Natural killer cell (primary cell): ENCODE data around the gene UBTD1. TPM values are rescaled to one million over a fixed set of nuclear protein-coding genes. Genes with fewer than 3 reads are reported as not detected.
"Not testable (repeated sequence)": the region's sequence is repeated elsewhere in the genome, so short reads cannot be mapped to it uniquely, and the experiment has no call there.

Experiments used
- ATAC-seq, 3 donors: fragments of 150-1000 bp in 2 of 3; fragments of 200-7000 bp in 1 of 3; cut with Tn5 transposase; 1 replicate in 1 of 3; 2 replicates in 2 of 3; pipeline ENCODE4 v1.10.0; 2021; ENCODE audit warnings: mild to moderate bottlenecking in 2 of 3, moderate library complexity in 2 of 3
- DNase-seq, 2 donors: peaks; one replicate each; pipeline versions ENCODE4 v3.0.0 to v3.0.0-alpha.2; 2013 to 2021; ENCODE audit warnings: mixed read lengths in 1 of 2
- H3K27ac ChIP-seq: one replicate; pipeline ENCODE4 v1.5.1; 2013; ENCODE audit warnings: mild to moderate bottlenecking, low read length
- H3K27me3 ChIP-seq: one replicate; pipeline ENCODE4 v1.6.1; 2013; ENCODE audit warnings: low read length; ENCODE audit not compliant: control insufficient read depth, insufficient read depth
- H3K36me3 ChIP-seq: one replicate; pipeline ENCODE4 v1.6.1; 2013; ENCODE audit warnings: low read length; ENCODE audit not compliant: control insufficient read depth, insufficient read depth
- H3K4me1 ChIP-seq: one replicate; pipeline ENCODE4 v1.6.1; 2013; ENCODE audit warnings: low read length; ENCODE audit not compliant: control insufficient read depth, insufficient read depth
- H3K4me3 ChIP-seq: one replicate; pipeline ENCODE4 v1.5.1; 2013; ENCODE audit warnings: low read length
- H3K9me3 ChIP-seq: one replicate; pipeline ENCODE4 v1.6.1; 2013; ENCODE audit warnings: low read length; ENCODE audit not compliant: control insufficient read depth, insufficient read depth
- H3K27ac Mint-ChIP-seq, 2 donors: one replicate each; pipeline ENCODE4 v1.8.0; 2022; ENCODE audit warnings: mild to moderate bottlenecking in 2 of 2, mixed read lengths in 2 of 2, moderate library complexity in 1 of 2
- H3K27me3 Mint-ChIP-seq, 2 donors: one replicate each; pipeline ENCODE4 v1.8.0; 2022; ENCODE audit warnings: low read depth in 2 of 2, mixed read lengths in 2 of 2
- H3K36me3 Mint-ChIP-seq: one replicate; pipeline ENCODE4 v1.8.0; 2022; ENCODE audit warnings: mixed read lengths
- H3K4me1 Mint-ChIP-seq, 2 donors: one replicate each; pipeline ENCODE4 v1.8.0; 2022; ENCODE audit warnings: mixed read lengths in 2 of 2
- H3K4me3 Mint-ChIP-seq: one replicate; pipeline ENCODE4 v1.8.0; 2022; ENCODE audit warnings: mild to moderate bottlenecking, moderate library complexity, mixed read lengths
- H3K9me3 Mint-ChIP-seq, 2 donors: one replicate each; pipeline ENCODE4 v1.8.0; 2022; ENCODE audit warnings: mixed read lengths in 2 of 2
- WGBS: methylation state at CpG from one replicate; pipeline ENCODE4 v1.1.7; 2013; ENCODE audit warnings: missing lambda C conversion rate; ENCODE audit not compliant: insufficient coverage; 5-methylcytosine and 5-hydroxymethylcytosine counted together
- intact Hi-C: fragments of 100-400 bp; cut with micrococcal nuclease; formaldehyde crosslinking; loops from one replicate; pipeline ENCODE4 v1.14.2; 2022
- total RNA-seq, 4 donors: library from RNA; stranded (reverse); fragments of 120-200 nt in 1 of 4; gene quantifications; one replicate each; pipeline versions ENCODE4 v1.2.3 to v1.2.4, GENCODE V29; 2013 to 2022
- TF ChIP-seq, protein P1 (sequence below): fragments of 200-600 bp; IDR thresholded peaks from one replicate; pipeline ENCODE4 v1.8.0; 2022; ENCODE audit warnings: antibody characterized with exemption

Gene UBTD1
- total RNA-seq, 3 donors from 2014 or later (not counting 1 experiment from before 2014, with no cell fraction given) = 0.70 to 1.1 (median 0.75) TPM

DNA sequence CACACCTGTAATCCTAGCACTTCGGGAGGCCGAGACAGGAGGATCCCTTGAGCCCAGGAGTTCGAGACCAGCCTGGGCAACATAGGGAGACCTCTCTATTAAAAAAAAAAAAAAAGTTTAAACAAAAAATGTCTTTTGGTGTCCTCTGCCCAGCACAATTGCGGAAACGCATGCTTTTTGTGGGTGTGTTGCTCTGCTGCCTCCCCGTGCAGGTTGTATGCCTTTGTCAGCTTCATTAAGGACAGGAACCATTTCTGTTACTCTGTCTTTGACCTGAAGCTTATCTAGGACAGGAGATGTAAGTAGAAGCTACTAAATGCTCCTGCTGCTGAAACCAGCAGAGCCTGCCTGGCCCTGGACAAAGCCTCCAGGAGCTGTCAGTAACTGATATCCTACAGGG, 52.5 kb downstream of the UBTD1 start:
- no peaks in the 10 kb centered on the region for H3K9me3 Mint-ChIP-seq
- ATAC-seq (no peak), DNase-seq (no peak)
- 97% methylated on average over 6 of the region's 6 CpGs for WGBS
- no peaks in the 10 kb centered on the region for H3K27me3 ChIP-seq
- H3K9me3 ChIP-seq = no peaks in the 10 kb centered on the region
- TF ChIP-seq, protein P1, sequence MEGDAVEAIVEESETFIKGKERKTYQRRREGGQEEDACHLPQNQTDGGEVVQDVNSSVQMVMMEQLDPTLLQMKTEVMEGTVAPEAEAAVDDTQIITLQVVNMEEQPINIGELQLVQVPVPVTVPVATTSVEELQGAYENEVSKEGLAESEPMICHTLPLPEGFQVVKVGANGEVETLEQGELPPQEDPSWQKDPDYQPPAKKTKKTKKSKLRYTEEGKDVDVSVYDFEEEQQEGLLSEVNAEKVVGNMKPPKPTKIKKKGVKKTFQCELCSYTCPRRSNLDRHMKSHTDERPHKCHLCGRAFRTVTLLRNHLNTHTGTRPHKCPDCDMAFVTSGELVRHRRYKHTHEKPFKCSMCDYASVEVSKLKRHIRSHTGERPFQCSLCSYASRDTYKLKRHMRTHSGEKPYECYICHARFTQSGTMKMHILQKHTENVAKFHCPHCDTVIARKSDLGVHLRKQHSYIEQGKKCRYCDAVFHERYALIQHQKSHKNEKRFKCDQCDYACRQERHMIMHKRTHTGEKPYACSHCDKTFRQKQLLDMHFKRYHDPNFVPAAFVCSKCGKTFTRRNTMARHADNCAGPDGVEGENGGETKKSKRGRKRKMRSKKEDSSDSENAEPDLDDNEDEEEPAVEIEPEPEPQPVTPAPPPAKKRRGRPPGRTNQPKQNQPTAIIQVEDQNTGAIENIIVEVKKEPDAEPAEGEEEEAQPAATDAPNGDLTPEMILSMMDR = no peak
- no peaks in the 10 kb centered on the region for H3K36me3 ChIP-seq
- H3K4me3 Mint-ChIP-seq = no peak overlapping the region
- intact Hi-C loops = no loop called here
- no peaks in the 10 kb centered on the region for H3K36me3 Mint-ChIP-seq
- H3K27ac Mint-ChIP-seq = no peak overlapping the region
- H3K4me1 Mint-ChIP-seq = peaks cover 0 to 4% of the 10 kb centered on the region in 2 donors
- H3K27me3 Mint-ChIP-seq = peaks cover 0 to 4% of the 10 kb centered on the region in 2 donors
- no peaks in the 10 kb centered on the region for H3K4me1 ChIP-seq
- H3K4me3 ChIP-seq = no peak overlapping the region
- no peak overlapping the region for H3K27ac ChIP-seq

DNA sequence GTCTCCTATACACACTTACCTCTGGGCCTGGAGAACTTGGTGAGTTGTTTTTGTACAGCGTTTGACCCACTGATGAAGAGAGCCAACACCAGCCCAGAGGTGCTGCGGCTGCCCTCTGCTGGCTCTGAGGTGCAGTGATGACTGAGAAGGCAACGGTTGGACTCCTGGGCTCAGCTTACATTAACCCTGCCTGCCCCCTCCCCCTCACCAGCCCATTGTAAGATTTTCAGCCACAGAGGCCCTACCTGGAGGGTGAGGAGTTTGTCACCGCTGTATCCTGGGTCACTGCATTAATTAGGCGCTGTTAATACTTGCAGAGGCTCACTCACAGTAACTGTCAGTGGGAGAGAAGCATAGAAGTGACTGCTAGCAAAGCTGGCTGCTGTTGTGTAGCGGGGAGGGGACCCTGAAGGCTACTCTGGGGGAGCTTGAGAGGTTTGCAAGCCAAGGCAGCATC, 54.9 kb downstream of the UBTD1 start:
- H3K27me3 ChIP-seq = no peaks in the 10 kb centered on the region
- H3K4me3 ChIP-seq = no peak overlapping the region
- H3K27me3 Mint-ChIP-seq = no peaks in the 10 kb centered on the region
- H3K36me3 ChIP-seq = no peaks in the 10 kb centered on the region
- 25% methylated on average over 6 of the region's 6 CpGs for WGBS
- H3K4me3 Mint-ChIP-seq = no peak overlapping the region
- intact Hi-C loops = loop anchor here (1.0 kb wide), 2 partner anchors 90 to 146 kb away; no protein-coding TSS in a partner anchor
- no peaks in the 10 kb centered on the region for H3K9me3 Mint-ChIP-seq
- TF ChIP-seq, protein P1 = peak; percentile 68
- H3K4me1 ChIP-seq = no peaks in the 10 kb centered on the region
- H3K36me3 Mint-ChIP-seq = no peaks in the 10 kb centered on the region
- DNase-seq (peak; percentile 42 to 74), ATAC-seq (peak; percentile 67 to 99 (median 88))
- H3K27ac Mint-ChIP-seq = no peak overlapping the region
- no peak overlapping the region for H3K27ac ChIP-seq
- no peaks in the 10 kb centered on the region for H3K9me3 ChIP-seq
- H3K4me1 Mint-ChIP-seq = peaks cover 0 to 4% of the 10 kb centered on the region in 2 donors

DNA sequence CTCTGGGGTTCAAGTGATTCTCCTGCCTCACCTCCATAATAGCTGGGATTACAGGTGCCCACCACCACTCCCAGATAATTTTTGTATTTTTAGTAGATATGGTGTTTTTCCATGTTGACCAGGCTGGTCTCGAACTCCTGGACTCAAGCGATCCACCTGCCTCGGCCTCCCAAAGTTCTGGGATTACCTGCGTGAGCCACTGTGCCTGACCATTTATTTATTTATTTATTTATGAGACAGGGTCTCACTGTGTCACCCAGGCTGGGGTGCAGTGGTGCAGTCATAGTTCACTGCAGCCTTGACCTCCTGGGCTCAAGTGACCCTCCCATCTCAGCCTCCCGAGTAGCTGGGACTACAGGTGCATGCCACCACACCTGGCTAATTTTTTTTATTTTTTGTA, 55.6 kb downstream of the UBTD1 start:
- DNase-seq, H3K4me3 Mint-ChIP-seq, H3K4me1 ChIP-seq, H3K9me3 ChIP-seq, H3K27ac Mint-ChIP-seq, H3K36me3 ChIP-seq, H3K9me3 Mint-ChIP-seq, H3K27me3 Mint-ChIP-seq, H3K4me3 ChIP-seq, ATAC-seq, H3K27ac ChIP-seq, H3K4me1 Mint-ChIP-seq, H3K27me3 ChIP-seq, H3K36me3 Mint-ChIP-seq, intact Hi-C loops: not testable (repeated sequence)
- 94% methylated on average over 5 of the region's 5 CpGs for WGBS

DNA sequence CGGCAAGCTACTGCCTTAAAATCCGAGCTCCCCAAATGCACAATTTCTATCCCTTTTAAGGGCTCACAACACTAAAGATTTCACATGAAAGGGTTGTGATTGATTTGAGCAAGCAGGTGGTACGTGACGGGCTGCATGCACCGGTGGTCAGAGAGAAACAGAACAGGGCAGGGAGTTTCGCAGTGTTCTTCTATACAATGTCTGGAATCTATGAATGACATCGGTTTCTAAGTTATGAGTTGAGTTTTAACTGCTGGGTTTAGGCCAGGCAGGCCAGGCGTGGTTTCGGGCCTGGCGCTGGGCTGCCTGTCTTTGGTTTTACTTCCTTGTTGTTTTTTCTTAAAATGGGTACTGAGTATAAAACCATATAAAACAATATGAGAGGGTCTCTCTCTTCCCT, 56.8 kb downstream of the UBTD1 start:
- H3K27me3 Mint-ChIP-seq, H3K27ac ChIP-seq, H3K4me3 ChIP-seq, H3K36me3 Mint-ChIP-seq, H3K9me3 ChIP-seq, H3K27me3 ChIP-seq, intact Hi-C loops, H3K4me1 ChIP-seq, ATAC-seq, H3K27ac Mint-ChIP-seq, H3K4me1 Mint-ChIP-seq, H3K36me3 ChIP-seq, H3K9me3 Mint-ChIP-seq, DNase-seq, H3K4me3 Mint-ChIP-seq: not testable (repeated sequence)
- WGBS = 74% methylated on average over 3 of the region's 10 CpGs

DNA sequence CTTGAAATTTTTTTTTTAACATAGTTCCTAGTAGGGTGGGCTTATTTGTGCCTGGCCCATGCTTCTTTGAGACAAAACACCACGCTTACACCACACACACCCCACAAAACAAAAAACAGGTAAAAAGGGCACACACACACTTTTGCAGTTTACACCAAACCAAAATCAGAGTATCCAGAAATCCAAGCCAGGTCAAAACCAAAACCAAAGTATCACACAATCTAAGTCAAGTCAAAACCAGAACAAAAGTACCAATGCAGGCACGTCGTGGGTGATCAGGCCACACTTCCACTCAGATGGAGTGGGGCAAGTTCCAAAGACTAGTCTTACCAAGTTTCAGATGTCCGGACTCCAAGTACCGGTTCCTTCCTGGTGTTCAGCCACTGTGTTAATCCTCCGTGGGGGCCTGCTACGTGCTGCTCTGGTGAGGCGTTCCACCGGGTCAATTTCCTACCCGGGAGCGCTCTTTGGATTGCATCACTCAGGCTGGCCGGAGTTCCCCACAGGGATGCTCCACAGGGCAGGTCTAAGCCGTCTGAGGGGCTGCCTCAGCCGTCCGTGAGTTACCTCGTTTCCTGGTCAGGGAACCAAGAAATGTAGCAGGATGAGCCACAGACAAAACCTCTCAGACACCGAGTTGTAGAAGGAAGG, 62.1 kb downstream of the UBTD1 start:
- ATAC-seq, H3K27me3 Mint-ChIP-seq, H3K4me3 Mint-ChIP-seq, intact Hi-C loops, H3K4me3 ChIP-seq, H3K9me3 ChIP-seq, H3K36me3 ChIP-seq, H3K4me1 ChIP-seq, H3K27me3 ChIP-seq, DNase-seq, H3K27ac ChIP-seq, H3K9me3 Mint-ChIP-seq, H3K27ac Mint-ChIP-seq, H3K4me1 Mint-ChIP-seq, H3K36me3 Mint-ChIP-seq: not testable (repeated sequence)
- 86% methylated on average over 17 of the region's 17 CpGs for WGBS

DNA sequence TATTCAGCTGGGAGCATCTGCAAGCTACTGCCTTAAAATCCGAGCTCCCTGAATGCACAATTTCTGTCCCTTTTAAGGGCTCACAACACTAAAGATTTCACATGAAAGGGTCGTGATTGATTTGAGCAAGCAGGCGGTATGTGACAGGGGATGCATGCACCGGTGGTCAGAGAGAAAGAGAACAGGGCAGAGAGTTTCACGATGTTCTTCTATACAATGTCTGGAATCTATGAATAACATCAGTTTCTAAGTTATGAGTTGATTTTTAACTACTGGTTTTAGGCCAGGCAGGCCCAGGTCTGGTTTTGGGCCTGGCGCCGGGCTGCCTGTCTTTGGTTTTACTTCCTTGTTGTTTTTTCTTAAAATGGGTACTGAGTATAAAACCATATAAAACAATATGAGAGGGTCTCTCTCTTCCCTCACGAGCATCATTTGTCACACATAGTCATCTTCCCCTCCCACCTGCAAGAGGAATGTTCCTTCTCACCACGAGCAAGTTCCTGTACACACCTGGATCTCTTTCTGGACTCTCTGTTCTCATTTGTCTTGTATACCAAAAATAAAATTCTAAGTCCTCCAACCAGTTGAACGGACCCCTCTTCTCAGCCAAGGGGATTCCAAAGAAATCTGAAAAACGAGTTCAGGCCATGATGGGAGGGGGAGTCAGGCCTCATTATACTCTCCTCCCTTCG, 62.8 kb downstream of the UBTD1 start:
- DNase-seq, H3K27ac Mint-ChIP-seq, H3K9me3 ChIP-seq, H3K27ac ChIP-seq, H3K4me3 ChIP-seq, H3K27me3 ChIP-seq, H3K4me1 ChIP-seq, intact Hi-C loops, H3K36me3 Mint-ChIP-seq, ATAC-seq, H3K4me1 Mint-ChIP-seq, H3K4me3 Mint-ChIP-seq, H3K9me3 Mint-ChIP-seq, H3K27me3 Mint-ChIP-seq, H3K36me3 ChIP-seq: not testable (repeated sequence)
- 87% methylated on average over 9 of the region's 12 CpGs for WGBS
